ENCODE measurements around the gene NKX6-1.

The NKX6-1 gene

DNA sequence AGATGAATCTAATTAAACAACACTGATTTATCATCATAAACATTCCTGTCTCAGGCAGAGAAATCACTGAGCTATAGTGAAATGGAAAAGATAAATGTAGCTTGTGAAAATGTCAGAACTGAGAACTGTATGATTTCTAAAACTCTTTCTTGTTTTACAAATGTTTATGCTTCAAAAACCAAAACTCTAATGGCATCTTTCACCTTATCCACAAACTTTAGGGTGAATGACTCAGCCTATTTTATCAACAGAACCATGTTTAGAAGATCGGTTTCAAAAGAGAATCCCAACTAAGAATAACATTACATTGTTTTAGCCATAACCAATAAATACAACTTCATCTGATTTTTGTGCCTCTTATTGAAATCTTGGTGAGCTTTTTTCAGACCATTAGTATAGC lies 21.4 kb downstream of the NKX6-1 start:
- ATAC-seq = no peak

DNA sequence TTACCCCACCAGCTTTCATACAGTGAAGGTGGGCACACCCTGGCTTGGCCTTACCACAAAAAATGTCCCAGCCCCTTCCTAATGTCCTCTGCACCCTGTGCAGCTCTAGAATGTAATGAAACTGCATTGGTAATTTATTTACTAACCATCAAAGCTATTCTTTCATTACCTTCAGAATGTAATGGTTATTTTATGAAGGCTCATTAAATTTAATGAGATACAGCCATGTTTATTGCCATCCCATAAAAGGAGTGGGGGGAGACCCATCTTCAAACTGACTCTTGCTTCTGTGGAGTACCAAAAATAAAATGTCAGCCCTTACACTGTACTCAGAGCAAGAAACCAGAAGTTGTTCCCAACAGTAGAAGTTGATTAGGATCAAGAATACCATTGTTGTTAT lies 25.0 kb downstream of the NKX6-1 start:
- no peak for ATAC-seq

DNA sequence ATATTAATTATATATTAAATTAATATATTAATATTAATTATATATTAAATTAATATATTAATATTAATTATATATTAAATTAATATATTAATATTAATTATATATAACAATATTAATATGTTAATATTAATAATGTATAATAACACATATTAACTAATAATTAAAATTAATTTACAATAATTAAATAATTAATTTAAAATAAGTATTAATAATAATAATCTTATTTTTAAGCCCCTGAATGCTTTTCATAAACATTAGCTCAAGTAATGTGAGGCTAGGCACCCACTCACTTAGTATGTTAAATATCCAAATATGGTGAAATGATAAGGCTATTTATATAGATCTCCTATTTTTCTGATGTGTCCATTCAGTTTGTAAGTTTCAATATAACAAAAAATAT lies 26.9 kb downstream of the NKX6-1 start:
- ATAC-seq = no peak

DNA sequence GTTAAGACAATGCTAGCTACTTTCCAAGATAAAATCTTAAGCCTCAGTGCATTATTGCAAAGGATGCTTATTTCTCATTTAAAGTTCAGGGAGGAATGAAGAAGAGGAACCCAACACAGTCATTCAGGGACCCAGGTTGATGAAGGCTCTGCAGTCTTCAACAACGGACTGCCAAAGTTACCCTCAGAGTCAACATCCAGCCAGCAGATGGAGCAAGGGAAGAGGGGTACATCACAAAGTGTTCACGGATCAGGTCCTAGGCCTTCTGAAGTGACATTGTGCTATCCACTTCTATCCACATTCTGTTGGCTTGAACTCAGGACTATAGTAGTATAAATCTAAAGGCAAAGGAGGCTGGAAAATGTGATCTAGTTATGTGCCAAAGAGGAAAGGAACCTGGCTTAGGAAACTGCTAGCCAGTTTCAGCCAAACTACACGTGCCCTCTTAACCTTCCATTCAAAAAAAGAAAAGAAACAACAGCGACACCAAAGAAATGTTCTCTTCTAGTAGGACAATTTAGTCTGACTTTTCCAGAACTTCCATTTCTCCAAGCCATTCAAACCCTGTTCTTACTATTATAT lies 28.8 kb downstream of the NKX6-1 start:
- no peak for ATAC-seq

DNA sequence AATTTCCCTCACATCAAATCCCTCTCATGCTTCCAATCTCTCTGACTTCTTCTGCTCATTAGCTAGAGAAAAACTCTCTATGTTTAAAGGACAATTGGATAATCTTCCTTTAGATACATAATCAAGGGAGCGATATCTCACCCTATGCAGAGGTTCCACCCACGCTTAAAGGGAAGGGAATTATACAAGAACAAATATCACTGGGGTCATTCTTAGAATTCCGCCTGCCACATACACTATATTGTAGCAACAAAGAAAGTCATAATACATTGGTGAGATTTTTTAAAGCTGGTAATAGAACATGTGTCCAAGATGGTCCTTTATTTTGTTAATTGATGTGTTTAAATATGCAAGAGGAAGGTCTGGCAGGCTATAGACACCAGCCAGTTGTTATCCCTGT lies 31.5 kb downstream of the NKX6-1 start:
- no peak for ATAC-seq

DNA sequence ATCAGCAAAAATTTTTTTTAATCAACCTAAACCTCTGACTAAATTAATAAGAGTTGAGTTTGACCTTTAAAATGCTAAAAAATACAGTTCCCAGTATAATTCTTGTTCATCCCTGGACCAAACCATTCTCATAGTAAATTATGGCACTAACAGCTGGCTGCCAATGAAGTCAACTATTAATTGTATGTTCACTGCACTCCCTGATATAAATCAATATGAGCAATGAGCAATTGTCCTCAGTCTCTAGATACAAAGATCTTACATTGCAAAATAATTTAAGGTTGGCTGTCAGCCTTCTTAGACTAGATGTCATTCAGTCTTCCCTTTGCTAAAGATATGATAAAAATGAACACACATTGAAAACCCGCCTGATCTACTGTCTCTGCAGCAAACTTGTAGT lies 39.3 kb downstream of the NKX6-1 start:
- ATAC-seq = no peak

DNA sequence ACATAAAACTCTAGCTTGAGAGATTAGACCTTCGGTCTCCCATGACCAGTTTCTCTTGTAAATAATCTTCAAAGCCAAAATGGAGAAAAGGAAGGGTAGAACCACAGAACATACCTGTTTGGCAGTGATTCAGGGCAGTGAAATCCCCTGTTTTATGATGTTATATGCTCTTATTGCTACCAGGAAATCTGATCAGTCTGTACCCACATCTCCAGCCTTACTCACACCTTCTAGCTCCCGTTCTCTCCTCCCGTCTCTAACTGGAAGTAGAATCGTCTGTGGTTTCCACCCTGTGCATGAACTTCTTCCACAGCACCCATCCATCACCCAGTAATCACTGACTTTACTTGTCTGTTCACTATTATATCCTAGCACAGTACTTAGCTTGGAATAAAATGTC lies 42.9 kb downstream of the NKX6-1 start:
- no peak for ATAC-seq

DNA sequence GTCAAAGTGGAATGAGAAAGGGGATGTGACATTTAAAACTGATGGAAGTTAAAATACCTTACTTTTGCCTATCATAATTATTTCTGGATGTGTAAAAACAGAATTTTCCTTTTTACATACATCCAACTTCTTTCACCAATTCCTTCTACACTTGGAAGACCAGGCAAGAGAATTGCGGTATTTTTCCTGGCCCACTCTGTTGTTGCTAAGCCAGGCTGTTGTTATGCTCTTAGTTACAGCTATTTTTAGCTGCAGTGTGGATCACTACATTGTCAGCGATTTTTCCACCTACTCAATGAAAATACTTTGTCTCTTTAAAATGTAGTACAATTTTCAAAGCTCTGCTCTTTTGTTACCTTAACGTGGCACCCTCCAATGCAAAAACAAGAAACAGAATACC lies 43.4 kb downstream of the NKX6-1 start:
- no peak for ATAC-seq

DNA sequence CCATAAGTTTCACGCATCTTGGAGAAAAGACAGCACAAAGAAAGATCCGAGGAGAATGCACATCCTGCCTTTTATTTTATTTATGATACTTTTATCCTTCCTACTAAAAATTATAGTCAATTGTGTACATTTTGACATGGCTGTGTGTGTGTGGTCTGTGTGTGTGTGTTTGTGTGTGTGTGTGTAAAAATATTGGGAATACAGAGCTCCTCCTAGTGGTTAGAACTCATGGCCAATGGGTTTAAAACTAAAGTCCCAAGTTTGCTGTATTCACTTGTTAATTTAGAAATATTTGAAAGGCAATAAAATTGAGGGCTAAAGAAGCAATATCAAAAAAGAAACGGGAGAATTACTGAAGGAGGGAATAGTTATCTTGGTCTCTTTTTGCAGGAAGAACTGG lies 47.5 kb downstream of the NKX6-1 start:
- ATAC-seq = no peak

DNA sequence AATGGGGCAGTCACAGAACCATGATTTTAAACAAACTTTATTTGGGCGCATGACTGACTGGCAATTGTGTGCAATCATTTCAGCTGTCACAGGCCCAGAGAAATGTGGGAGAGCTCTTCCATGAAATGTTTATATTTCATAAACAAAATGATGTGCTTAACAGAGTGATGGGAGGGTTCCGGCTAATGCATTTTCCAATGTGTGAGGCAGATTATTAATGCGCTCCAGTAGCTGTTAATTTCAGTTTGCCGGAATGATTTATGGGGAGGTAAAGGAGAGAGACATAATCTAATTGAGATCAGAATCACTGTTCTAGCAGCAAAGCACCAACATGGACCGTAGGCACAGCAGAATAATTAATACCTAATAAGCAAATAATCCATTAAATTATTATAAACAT lies 55.6 kb downstream of the NKX6-1 start:
- ATAC-seq = no peak

DNA sequence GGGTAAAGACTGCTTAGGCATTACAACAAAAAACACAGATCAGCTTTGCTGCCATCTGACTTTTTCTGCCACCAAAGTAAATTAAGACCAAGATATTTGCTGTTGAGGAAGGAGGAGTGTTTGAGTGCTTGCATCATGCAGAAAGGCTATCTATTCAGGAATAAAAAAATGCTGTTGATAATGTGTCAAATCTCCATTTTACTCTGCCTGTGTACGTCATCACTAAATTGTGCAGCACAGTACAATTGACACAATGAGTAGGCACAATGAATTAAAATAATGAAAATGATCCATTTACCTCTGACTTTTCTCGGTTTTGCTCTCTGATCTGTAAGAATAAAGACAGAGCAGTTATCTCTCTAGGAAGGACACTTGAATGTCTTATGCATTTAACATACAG lies 56.3 kb downstream of the NKX6-1 start:
- ATAC-seq = no peak
